Endothelial cell (in vitro differentiated cells): ENCODE results near the gene FCF1. TPM values are rescaled to one million over a fixed set of nuclear protein-coding genes. Genes with fewer than 3 reads are reported as not detected.

Experiments used
- DNase-seq: peaks from one replicate; pipeline ENCODE4 v3.0.0; 2021; ENCODE audit warnings: low spot score
- H3K27ac Mint-ChIP-seq: one replicate; pipeline ENCODE4 v1.8.0; 2021; ENCODE audit warnings: mixed read lengths, inconsistent platforms; ENCODE audit not compliant: unreplicated experiment
- H3K27me3 Mint-ChIP-seq: one replicate; pipeline ENCODE4 v1.8.0; 2021; ENCODE audit warnings: mild to moderate bottlenecking, moderate library complexity, mixed read lengths, inconsistent platforms; ENCODE audit not compliant: unreplicated experiment
- H3K36me3 Mint-ChIP-seq: one replicate; pipeline ENCODE4 v1.8.0; 2021; ENCODE audit warnings: mild to moderate bottlenecking, low read depth, mixed read lengths, inconsistent platforms; ENCODE audit not compliant: unreplicated experiment
- H3K4me1 Mint-ChIP-seq: one replicate; pipeline ENCODE4 v1.8.0; 2021; ENCODE audit warnings: mild to moderate bottlenecking, mixed read lengths, inconsistent platforms; ENCODE audit not compliant: unreplicated experiment
- H3K4me3 Mint-ChIP-seq: one replicate; pipeline ENCODE4 v1.8.0; 2021; ENCODE audit warnings: mild to moderate bottlenecking, mixed read lengths, inconsistent platforms; ENCODE audit not compliant: unreplicated experiment
- H3K9me3 Mint-ChIP-seq: one replicate; pipeline ENCODE4 v1.8.0; 2021; ENCODE audit warnings: mixed read lengths, inconsistent platforms; ENCODE audit not compliant: unreplicated experiment
- CTCF ChIP-seq: fragments of 200-600 bp; sonication (generic); IDR thresholded peaks from one replicate; pipeline ENCODE4 v1.5.0; 2021; ENCODE audit warnings: antibody characterized with exemption; ENCODE audit not compliant: unreplicated experiment
- long read RNA-seq: library from polyadenylated mRNA; unstranded; transcript quantifications from one replicate; pipeline ENCODE4 v2.0.0, GENCODE V29; 2020; ENCODE audit not compliant: unreplicated experiment
- total RNA-seq: library from RNA; stranded (reverse); fragmentation: NEBNext Ultra II Directional; extraction: Animal tissue kit (Norgen Biotek cat#: 25700); gene quantifications from one replicate; pipeline ENCODE4 v1.2.1, GENCODE V29; 2021; ENCODE audit not compliant: unreplicated experiment

FCF1 gene
- 35.7 TPM for total RNA-seq
- long read RNA-seq, partial matches to known transcripts = 1 of 2 reads
- long read RNA-seq, other reads (novel, unspliced or antisense) = 1 of 2 reads

DNA sequence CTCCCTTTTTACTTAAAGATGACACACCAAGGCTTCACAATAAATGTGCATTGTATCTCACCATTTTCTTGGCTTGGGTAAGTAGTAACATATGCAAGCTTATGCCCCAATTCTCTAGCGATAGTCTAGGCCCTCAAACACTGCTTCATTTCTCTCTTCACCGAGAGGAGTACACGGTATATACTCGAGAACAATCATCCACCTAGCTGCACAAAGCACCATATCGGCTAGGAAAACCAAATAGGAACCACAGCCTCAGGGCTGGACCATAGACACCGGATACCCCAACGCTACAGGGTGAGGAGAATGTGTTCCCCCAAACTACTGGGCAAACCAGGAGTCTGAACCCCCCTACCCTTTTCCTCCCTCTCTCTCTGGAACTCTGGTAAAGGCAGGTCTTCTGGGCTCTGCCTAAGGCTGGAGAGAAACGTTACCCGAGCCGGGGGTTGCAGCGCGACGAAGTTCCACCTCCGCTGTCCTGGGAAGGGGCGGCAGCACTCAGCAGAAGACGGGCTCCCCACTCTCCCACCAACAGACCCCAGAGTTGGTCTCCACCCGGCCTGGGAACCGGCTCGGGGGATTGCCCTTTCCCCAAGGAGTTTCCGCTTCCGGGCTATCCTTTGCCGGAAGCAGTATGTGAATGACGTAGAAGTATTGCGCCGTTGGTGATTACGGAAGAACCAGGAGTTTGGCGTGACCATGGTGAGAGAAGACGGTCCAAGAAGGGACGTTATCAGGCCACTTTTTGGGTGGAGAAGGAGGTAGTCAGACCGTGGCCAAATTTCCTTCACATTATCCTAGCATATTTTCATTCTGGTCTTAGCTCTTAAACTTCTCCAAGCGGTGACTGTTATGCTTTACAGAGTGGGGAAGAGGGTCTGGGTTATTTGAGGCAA is at the start of gene FCF1, which contains the start of gene AREL1:
Gene FCF1, plus strand, starts transcription at position 646 of the 896 bp plus-strand sequence. Its CDS starts 54 bp downstream, at position 700.
Gene AREL1, minus strand, starts transcription at position 582 of the 896 bp plus-strand sequence. CDS start 27,465 bp downstream, outside the sequence.
- Mint-ChIP-seq H3K9me3 (no peaks in the 10 kb centered on the region), H3K4me3 (peak within 1 kb of the TSS; percentile 99), H3K4me1 (peaks cover 21% of the 10 kb centered on the region), H3K27me3 (peaks cover 4% of the 10 kb centered on the region), H3K27ac (peak within 1 kb of the TSS; percentile 99), H3K36me3 (peaks cover 6% of the 10 kb centered on the region)
- peak; percentile 82 for DNase-seq
- no peak for TF ChIP-seq CTCF

DNA sequence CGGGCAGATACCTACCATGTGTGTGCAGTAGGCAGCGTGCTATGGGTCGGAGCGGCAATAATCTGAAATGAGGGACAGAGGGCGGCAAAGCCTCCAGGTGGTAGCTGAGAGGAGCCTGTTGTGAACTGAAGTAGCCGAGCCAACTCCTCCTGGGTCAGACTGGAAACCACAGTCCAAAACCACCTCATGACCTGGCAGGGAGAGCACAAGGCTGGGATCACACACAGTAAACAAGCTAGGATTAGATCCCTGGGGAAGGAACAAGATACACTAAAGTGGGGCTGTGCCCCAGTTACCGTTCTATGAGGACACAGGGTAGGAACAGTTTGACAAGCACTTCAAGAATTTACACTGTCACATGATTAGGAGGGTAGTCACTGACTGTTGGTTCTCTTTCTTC is 49.1 kb upstream of the FCF1 start:
- TF ChIP-seq CTCF = no peak
- H3K9me3 Mint-ChIP-seq = no peaks in the 10 kb centered on the region
- no peak for DNase-seq
- H3K27me3 Mint-ChIP-seq = peaks cover 4% of the 10 kb centered on the region
- H3K4me1 Mint-ChIP-seq = peaks cover 23% of the 10 kb centered on the region
- peak overlapping the region; percentile 79 for H3K4me3 Mint-ChIP-seq
- peaks cover 22% of the 10 kb centered on the region for H3K36me3 Mint-ChIP-seq
- peak overlapping the region; percentile 6 for H3K27ac Mint-ChIP-seq

- Mint-ChIP-seq H3K4me3 (peak overlapping the region; percentile 11), H3K27ac (peak overlapping the region; percentile 75), H3K4me1 (peaks cover 23% of the 10 kb centered on the region), H3K27me3 (peaks cover 4% of the 10 kb centered on the region), H3K36me3 (peaks cover 22% of the 10 kb centered on the region), H3K9me3 (no peaks in the 10 kb centered on the region)
- no peak for TF ChIP-seq CTCF
- no peak for DNase-seq
Measured at GRCh38 chr14:74664717-74665116, 48.2 kb upstream of the FCF1 start.

DNA sequence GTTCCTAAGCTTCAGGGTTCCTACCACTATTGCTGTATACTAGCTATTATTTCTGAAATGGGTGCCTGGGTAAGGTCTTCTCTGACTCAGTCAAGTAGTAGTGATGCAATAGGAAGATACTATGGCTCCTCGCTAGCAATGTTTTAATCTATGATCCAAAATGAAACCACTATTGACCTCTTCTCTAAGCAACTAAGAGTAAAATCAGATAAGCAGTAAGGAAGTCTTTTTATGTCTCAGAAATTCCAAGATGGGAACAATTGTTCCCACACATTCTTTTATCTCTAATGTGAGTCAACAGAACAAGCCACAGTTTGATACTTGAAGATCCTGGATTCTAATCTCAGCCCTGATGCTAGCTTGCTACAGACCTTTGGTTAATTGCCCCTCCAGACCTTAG is 45.2 kb upstream of the FCF1 start:
- Mint-ChIP-seq H3K27ac (peak overlapping the region; percentile 26), H3K4me1 (peaks cover 23% of the 10 kb centered on the region), H3K4me3 (no peak overlapping the region), H3K27me3 (peaks cover 4% of the 10 kb centered on the region), H3K9me3 (no peaks in the 10 kb centered on the region), H3K36me3 (peaks cover 26% of the 10 kb centered on the region)
- no peak for TF ChIP-seq CTCF
- DNase-seq = no peak

DNA sequence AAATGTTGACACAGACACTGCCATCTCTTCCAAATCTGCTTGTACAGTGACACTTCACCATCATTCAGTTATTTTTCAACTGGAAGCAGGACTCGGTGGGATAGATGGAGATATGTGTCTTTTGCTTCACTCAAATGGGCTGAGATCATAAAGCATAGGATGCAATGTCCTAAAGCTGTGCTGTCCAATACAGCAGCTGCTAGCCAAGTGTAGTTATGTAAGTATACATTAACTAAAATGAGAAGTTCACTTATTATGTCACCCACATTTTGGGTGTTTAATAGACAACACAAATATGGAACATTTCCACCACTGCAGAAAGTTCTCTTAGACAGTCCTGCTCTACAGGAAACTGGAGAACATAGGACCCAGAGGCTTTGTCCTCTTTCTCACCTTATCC is 43.7 kb upstream of the FCF1 start:
- no peaks in the 10 kb centered on the region for H3K9me3 Mint-ChIP-seq
- no peak for DNase-seq
- H3K4me3 Mint-ChIP-seq = no peak overlapping the region
- TF ChIP-seq CTCF = no peak
- no peak overlapping the region for H3K27ac Mint-ChIP-seq
- no peaks in the 10 kb centered on the region for H3K27me3 Mint-ChIP-seq
- H3K36me3 Mint-ChIP-seq = peaks cover 21% of the 10 kb centered on the region
- H3K4me1 Mint-ChIP-seq = peaks cover 23% of the 10 kb centered on the region
